HepG2 (cell line): Measurements from ENCODE around the gene ZC3H13. TPM values are rescaled to one million over a fixed set of nuclear protein-coding genes. Genes with fewer than 3 reads are reported as not detected.

ENCODE experiments used
- ATAC-seq: fragments of 200-7000 bp; cut with Tn5 transposase; 3 replicates; pipeline ENCODE4 v1.9.1; 2020; ENCODE audit warnings: mild to moderate bottlenecking, moderate library complexity
- BruUV-seq: library from RNA; stranded (reverse); fragments of 400-500 nt; replicated peaks from 2 replicates; lab custom pipeline; 2021; lab: Mats Ljungman, UMichigan
- CTCF ChIA-PET: fragments of 300-600 bp; formaldehyde crosslinking; extraction: SDS; loops from one replicate; lab custom pipeline; 2021; ENCODE audit warnings: low total read pairs, inconsistent platforms, low intra/inter-chr PET ratio; lab: Yijun Ruan, JAX
- POLR2A ChIA-PET: fragments of 350-600 bp; sonication (Branson Sonifier 250); formaldehyde crosslinking; loops from one replicate; lab custom pipeline; 2020; ENCODE audit warnings: antibody characterized with exemption, inconsistent platforms; lab: Yijun Ruan, JAX
- DNase-seq: peaks from one replicate; pipeline ENCODE4 v3.0.0-alpha.2; 2015; ENCODE audit warnings: low spot score
- FAIRE-seq: peaks from 3 replicates; lab custom pipeline; 2011; peaks lifted over from hg19 to GRCh38; lab: Jason Lieb, UNC
- H2AFZ ChIP-seq: one replicate; pipeline ENCODE4 v1.6.1; 2011; ENCODE audit warnings: low read length, inconsistent platforms
- H3K27ac ChIP-seq: fragments of 300-600 bp; 3 replicates; pipeline ENCODE4 v1.8.0; 2011; ENCODE audit warnings: mixed run types, mild to moderate bottlenecking, mixed read lengths, low read length, inconsistent platforms; ENCODE audit not compliant: insufficient read depth; ENCODE audit errors: extremely low read length
- H3K27me3 ChIP-seq, 2 experiments: fragments of 200-600 bp in 1 of 2; 2 replicates in 1 of 2; 3 replicates in 1 of 2; pipeline versions ENCODE4 v1.6.0 to v1.8.0; 2011; ENCODE audit warnings: low read length in 2 of 2, mild to moderate bottlenecking in 2 of 2, moderate library complexity in 2 of 2, inconsistent platforms in 1 of 2; ENCODE audit not compliant: insufficient read depth in 2 of 2, control insufficient read depth in 1 of 2
- H3K36me3 ChIP-seq, 2 experiments: fragments of 200-600 bp in 1 of 2; replicated peaks in 1 of 2; 2 replicates in 1 of 2; 3 replicates in 1 of 2; pipeline versions ENCODE4 v1.5.1 to v1.8.0; 2011; ENCODE audit warnings: low read length in 2 of 2, inconsistent platforms in 1 of 2; ENCODE audit not compliant: insufficient read depth in 2 of 2, control insufficient read depth in 1 of 2
- H3K4me1 ChIP-seq: 2 replicates; pipeline ENCODE4 v1.5.1; 2012; ENCODE audit warnings: low read length, inconsistent platforms; ENCODE audit not compliant: insufficient read depth
- H3K4me2 ChIP-seq: 2 replicates; pipeline ENCODE4 v1.6.0; 2011; ENCODE audit warnings: low read depth, low read length, inconsistent platforms
- H3K4me3 ChIP-seq, 3 experiments: fragments of 200-600 bp in 1 of 3; sonication (generic), shearing (Covaris generic) in 1 of 3; replicated peaks in 1 of 3; 2 replicates each; pipeline ENCODE4 v1.5.1; 2011 to 2016; ENCODE audit warnings: low read length in 3 of 3, inconsistent platforms in 2 of 3, low read depth in 2 of 3, mild to moderate bottlenecking in 2 of 3, control low read depth in 1 of 3, mixed read lengths in 1 of 3; ENCODE audit not compliant: insufficient read depth in 1 of 3
- H3K79me2 ChIP-seq: one replicate; pipeline ENCODE4 v1.6.1; 2011; ENCODE audit warnings: low read length, inconsistent platforms; ENCODE audit not compliant: insufficient read depth
- H3K9ac ChIP-seq: 2 replicates; pipeline ENCODE4 v1.6.0; 2011; ENCODE audit warnings: mild to moderate bottlenecking, low read depth, low read length, inconsistent platforms; ENCODE audit not compliant: insufficient read depth
- H3K9me3 ChIP-seq: 2 replicates; pipeline ENCODE4 v1.5.1; 2012; ENCODE audit warnings: mild to moderate bottlenecking, low read length
- H4K20me1 ChIP-seq: 2 replicates; pipeline ENCODE4 v1.6.0; 2011; ENCODE audit warnings: inconsistent platforms, mild to moderate bottlenecking, low read length, moderate library complexity; ENCODE audit not compliant: insufficient read depth
- WGBS: methylation state at CpG from one replicate; pipeline ENCODE4 v1.1.6; 2017; ENCODE audit warnings: low lambda C conversion rate; 5-methylcytosine and 5-hydroxymethylcytosine counted together
- in situ Hi-C: cut with HindIII; loops from 2 replicates; pipeline ENCODE4 v1.10.0; 2017; ENCODE audit warnings: low pct_unique_long_range_greater_than_20kb; ENCODE audit not compliant: extremely low pct_ligation_motif_present
- intact Hi-C: fragments of 100-400 bp; cut with micrococcal nuclease; formaldehyde crosslinking; loops from one replicate; pipeline ENCODE4 v1.10.0; 2022; ENCODE audit not compliant: unreplicated experiment
- polyA plus RNA-seq, 8 experiments: library from polyadenylated mRNA; depleted of rRNA in 3 of 8; stranded (reverse) in 7 of 8; unstranded in 1 of 8; fragments of >200 nt; fragmentation: Illumina TruSeq in 4 of 8; extraction: Trizol in 4 of 8; gene quantifications; 2 replicates each; pipeline versions ENCODE4 v1.2.1 to v1.2.3, GENCODE V29; 2011 to 2016; ENCODE audit warnings: low read depth in 4 of 8, missing spikeins in 1 of 8, mixed read lengths in 1 of 8; ENCODE audit not compliant: insufficient read depth in 1 of 8
- total RNA-seq, 5 experiments: library from RNA; depleted of rRNA; stranded (reverse); fragments of >200 nt; fragmentation: Illumina TruSeq; extraction: Trizol; gene quantifications; 2 replicates each; pipeline ENCODE4 v1.2.3, GENCODE V29; 2016; ENCODE audit warnings: low read depth in 1 of 5
- TF ChIP-seq, protein P1 (sequence below): sonication (generic); formaldehyde crosslinking; IDR thresholded peaks from 2 replicates; pipeline ENCODE4 v1.8.0; 2022; ENCODE audit warnings: mild to moderate bottlenecking, missing genetic modification reagents, borderline replicate concordance
- TF ChIP-seq, protein P2 (sequence below): IDR thresholded peaks from 2 replicates; pipeline ENCODE4 v1.6.1; 2016; ENCODE audit warnings: low read depth, missing genetic modification reagents, missing compliant biosample characterization
- TF ChIP-seq, protein P3 (sequence below): sonication (generic); formaldehyde crosslinking; IDR thresholded peaks from 2 replicates; pipeline ENCODE4 v1.4.0; 2020; ENCODE audit warnings: mild to moderate bottlenecking, missing genetic modification reagents

ZC3H13 gene
- total and polyA plus RNA-seq, 2 of the 13 experiments (the other 11 are each of a cell fraction or from before 2014, with no cell fraction given), result 2.7 to 23.5 TPM

DNA sequence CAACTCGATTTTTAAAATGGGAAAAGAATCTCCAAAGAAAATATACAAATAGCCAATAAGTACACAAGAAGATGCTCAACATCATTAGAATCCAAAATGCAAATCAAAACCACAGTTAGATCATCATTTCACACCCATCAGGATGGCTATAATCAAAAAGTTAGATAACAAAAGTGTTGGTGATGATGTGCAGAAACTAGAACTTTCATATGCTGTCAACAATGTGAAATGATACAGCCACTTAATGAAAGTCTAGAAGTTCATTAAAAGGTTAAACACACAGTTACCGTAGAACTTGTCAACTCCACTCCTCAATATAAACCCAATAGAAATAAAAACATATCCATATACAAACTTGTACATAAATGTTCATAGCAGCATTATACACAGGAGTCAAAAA, 11.8 kb downstream of the ZC3H13 start:
- Histone ChIP-seq H3K4me1 (peaks cover 6% of the 10 kb centered on the region; the same call in 1 of the 2 replicates), H3K9ac (no peak overlapping the region), H3K9me3 (no peaks in the 10 kb centered on the region), H3K79me2 (peaks cover 26% of the 10 kb centered on the region), H4K20me1 (no peaks in the 10 kb centered on the region), H2AFZ (no peak overlapping the region), H3K4me3 (no peak overlapping the region), H3K27me3 (no peaks in the 10 kb centered on the region), H3K27ac (no peak overlapping the region), H3K36me3 (peaks cover 3 to 34% of the 10 kb centered on the region in 2 experiments; a peak in 4 of 5 replicates), H3K4me2 (no peak overlapping the region)
- no TSS peak for BruUV-seq
- POLR2A ChIA-PET, result no interaction called here
- TF ChIP-seq, protein P1, sequence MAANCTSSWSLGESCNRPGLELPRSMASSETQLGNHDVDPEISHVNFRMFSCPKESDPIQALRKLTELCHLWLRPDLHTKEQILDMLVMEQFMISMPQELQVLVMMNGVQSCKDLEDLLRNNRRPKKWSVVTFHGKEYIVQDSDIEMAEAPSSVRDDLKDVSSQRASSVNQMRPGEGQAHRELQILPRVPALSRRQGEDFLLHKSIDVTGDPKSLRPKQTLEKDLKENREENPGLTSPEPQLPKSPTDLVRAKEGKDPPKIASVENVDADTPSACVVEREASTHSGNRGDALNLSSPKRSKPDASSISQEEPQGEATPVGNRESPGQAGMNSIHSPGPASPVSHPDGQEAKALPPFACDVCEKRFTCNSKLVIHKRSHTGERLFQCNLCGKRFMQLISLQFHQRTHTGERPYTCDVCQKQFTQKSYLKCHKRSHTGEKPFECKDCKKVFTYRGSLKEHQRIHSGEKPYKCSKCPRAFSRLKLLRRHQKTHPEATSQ (CRISPR knock-in tag), result no peak
- TF ChIP-seq, protein P2, sequence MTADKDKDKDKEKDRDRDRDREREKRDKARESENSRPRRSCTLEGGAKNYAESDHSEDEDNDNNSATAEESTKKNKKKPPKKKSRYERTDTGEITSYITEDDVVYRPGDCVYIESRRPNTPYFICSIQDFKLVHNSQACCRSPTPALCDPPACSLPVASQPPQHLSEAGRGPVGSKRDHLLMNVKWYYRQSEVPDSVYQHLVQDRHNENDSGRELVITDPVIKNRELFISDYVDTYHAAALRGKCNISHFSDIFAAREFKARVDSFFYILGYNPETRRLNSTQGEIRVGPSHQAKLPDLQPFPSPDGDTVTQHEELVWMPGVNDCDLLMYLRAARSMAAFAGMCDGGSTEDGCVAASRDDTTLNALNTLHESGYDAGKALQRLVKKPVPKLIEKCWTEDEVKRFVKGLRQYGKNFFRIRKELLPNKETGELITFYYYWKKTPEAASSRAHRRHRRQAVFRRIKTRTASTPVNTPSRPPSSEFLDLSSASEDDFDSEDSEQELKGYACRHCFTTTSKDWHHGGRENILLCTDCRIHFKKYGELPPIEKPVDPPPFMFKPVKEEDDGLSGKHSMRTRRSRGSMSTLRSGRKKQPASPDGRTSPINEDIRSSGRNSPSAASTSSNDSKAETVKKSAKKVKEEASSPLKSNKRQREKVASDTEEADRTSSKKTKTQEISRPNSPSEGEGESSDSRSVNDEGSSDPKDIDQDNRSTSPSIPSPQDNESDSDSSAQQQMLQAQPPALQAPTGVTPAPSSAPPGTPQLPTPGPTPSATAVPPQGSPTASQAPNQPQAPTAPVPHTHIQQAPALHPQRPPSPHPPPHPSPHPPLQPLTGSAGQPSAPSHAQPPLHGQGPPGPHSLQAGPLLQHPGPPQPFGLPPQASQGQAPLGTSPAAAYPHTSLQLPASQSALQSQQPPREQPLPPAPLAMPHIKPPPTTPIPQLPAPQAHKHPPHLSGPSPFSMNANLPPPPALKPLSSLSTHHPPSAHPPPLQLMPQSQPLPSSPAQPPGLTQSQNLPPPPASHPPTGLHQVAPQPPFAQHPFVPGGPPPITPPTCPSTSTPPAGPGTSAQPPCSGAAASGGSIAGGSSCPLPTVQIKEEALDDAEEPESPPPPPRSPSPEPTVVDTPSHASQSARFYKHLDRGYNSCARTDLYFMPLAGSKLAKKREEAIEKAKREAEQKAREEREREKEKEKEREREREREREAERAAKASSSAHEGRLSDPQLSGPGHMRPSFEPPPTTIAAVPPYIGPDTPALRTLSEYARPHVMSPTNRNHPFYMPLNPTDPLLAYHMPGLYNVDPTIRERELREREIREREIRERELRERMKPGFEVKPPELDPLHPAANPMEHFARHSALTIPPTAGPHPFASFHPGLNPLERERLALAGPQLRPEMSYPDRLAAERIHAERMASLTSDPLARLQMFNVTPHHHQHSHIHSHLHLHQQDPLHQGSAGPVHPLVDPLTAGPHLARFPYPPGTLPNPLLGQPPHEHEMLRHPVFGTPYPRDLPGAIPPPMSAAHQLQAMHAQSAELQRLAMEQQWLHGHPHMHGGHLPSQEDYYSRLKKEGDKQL (CRISPR knock-in tag), result no peak
- TF ChIP-seq, protein P3, sequence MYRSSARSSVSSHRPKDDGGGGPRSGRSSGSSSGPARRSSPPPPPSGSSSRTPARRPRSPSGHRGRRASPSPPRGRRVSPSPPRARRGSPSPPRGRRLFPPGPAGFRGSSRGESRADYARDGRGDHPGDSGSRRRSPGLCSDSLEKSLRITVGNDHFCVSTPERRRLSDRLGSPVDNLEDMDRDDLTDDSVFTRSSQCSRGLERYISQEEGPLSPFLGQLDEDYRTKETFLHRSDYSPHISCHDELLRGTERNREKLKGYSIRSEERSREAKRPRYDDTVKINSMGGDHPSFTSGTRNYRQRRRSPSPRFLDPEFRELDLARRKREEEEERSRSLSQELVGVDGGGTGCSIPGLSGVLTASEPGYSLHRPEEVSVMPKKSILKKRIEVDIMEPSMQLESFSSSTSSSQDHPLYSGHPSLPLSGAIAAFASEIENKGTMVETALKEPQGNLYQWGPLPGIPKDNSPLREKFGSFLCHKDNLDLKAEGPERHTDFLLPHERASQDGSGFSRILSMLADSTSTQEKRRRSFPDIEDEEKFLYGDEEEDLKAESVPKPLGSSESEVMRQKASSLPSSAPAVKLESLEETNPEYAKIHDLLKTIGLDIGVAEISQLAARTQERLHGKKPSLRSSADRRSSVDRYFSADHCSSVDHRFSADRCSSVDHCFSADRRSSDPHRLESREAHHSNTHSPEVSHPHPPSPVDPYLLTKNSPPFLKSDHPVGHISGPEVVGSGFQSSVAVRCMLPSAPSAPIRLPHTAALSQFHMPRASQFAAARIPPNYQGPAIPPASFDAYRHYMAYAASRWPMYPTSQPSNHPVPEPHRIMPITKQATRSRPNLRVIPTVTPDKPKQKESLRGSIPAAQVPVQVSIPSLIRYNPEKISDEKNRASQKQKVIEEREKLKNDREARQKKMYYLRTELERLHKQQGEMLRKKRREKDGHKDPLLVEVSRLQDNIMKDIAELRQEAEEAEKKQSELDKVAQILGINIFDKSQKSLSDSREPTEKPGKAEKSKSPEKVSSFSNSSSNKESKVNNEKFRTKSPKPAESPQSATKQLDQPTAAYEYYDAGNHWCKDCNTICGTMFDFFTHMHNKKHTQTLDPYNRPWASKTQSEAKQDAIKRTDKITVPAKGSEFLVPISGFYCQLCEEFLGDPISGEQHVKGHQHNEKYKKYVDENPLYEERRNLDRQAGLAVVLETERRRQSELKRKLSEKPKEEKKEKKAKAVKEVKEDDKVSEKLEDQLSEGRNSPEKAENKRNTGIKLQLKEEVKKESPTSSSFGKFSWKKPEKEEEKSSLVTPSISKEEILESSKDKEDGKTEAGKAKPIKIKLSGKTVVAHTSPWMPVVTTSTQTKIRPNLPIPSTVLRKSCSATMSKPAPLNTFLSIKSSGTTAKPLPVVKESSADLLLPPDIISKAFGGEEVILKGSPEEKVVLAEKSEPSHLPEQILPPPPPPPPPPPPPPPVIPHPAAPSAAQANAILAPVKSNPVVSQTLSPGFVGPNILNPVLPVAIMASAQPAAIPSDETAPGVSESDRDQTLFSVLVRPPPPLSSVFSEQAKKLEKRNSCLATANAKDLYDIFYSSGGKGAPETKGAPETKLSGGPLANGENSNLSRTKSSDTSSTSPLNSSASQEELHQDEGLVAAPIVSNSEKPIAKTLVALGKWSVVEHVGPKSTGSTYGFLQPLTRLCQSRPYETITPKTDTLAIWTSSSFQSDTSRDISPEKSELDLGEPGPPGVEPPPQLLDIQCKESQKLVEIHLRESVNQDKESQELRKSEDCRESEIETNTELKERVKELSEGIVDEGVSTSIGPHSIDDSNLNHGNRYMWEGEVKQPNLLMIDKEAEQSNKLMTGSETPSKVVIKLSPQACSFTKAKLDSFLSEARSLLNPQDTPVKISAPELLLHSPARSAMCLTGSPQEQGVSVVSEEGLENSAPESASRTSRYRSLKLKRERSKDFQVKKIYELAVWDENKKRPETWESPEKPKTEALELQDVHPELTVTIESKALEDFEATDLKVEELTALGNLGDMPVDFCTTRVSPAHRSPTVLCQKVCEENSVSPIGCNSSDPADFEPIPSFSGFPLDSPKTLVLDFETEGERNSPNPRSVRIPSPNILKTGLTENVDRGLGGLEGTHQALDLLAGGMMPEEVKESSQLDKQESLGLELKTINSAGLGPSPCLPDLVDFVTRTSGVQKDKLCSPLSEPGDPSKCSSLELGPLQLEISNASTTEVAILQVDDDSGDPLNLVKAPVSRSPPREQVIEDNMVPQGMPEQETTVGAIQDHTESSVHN (CRISPR knock-in tag), result no peak
- ATAC-seq (no peak), FAIRE-seq (no peak), DNase-seq (no peak)
- in situ Hi-C loops, result no loop called here
- 69% methylated on average over 2 of the region's 2 CpGs for WGBS
- CTCF ChIA-PET, result no interaction called here
- intact Hi-C loops, result no loop called here
